Measurements from ENCODE around the gene KATNAL1.

Gene KATNAL1

GRCh38 chr13:30194906-30195305, 112.4 kb downstream of the KATNAL1 start:
- TF ChIP-seq CTCF (IDR thresholded peaks at IDR 0.05; ENCODE audit: low read depth, low read length) = no peak
- DNase-seq (ENCODE audit: extremely low read depth, low read depth) = no peak

GRCh38 chr13:30193279-30194234, 113.8 kb downstream of the KATNAL1 start:
- no peak for DNase-seq (ENCODE audit: extremely low read depth, low read depth)
- TF ChIP-seq CTCF (IDR thresholded peaks at IDR 0.05; ENCODE audit: low read depth, low read length) = no peak

- no peak for DNase-seq (ENCODE audit: extremely low read depth, low read depth)
- TF ChIP-seq CTCF (IDR thresholded peaks at IDR 0.05; ENCODE audit: low read depth, low read length) = no peak
These were observed 114.8 kb downstream of the KATNAL1 start for GRCh38 chr13:30192320-30193093.

GRCh38 chr13:30191491-30192100, 115.8 kb downstream of the KATNAL1 start:
- DNase-seq (ENCODE audit: extremely low read depth, low read depth) = no peak
- TF ChIP-seq CTCF (IDR thresholded peaks at IDR 0.05; ENCODE audit: low read depth, low read length) = no peak

GRCh38 chr13:30186634-30187415, 120.5 kb downstream of the KATNAL1 start:
- no peak for TF ChIP-seq CTCF (IDR thresholded peaks at IDR 0.05; ENCODE audit: low read depth, low read length)
- DNase-seq (ENCODE audit: extremely low read depth, low read depth) = no peak

GRCh38 chr13:30181888-30182651, 125.3 kb downstream of the KATNAL1 start:
- no peak for TF ChIP-seq CTCF (IDR thresholded peaks at IDR 0.05; ENCODE audit: low read depth, low read length)
- no peak for DNase-seq (ENCODE audit: extremely low read depth, low read depth)
